Astrocyte of the spinal cord (primary cell): Measurements from ENCODE around the gene E2F1.

Source experiments
- DNase-seq: peaks from one replicate; pipeline ENCODE4 v3.0.0; 2011; ENCODE audit warnings: low read depth, low spot score
- H3K4me3 ChIP-seq: 2 replicates; pipeline ENCODE4 v1.5.1; 2011; ENCODE audit warnings: low read depth, mild to moderate bottlenecking, low read length, moderate library complexity
- in situ Hi-C: cut with HindIII; loops from 2 replicates; pipeline ENCODE4 v1.10.0; 2017; ENCODE audit warnings: low sequenced_read_pairs
- TF ChIP-seq, protein P1 (sequence below): IDR thresholded peaks from 2 replicates; pipeline ENCODE4 v1.5.1; 2012; ENCODE audit warnings: low read depth, mild to moderate bottlenecking, low read length, inconsistent platforms

The E2F1 gene

GRCh38 chr20:33710681-33711445, 24.7 kb upstream of the E2F1 start:
- no peak for DNase-seq
- in situ Hi-C loops = no loop called here
- H3K4me3 ChIP-seq = no peak overlapping the region
- TF ChIP-seq, protein P1, sequence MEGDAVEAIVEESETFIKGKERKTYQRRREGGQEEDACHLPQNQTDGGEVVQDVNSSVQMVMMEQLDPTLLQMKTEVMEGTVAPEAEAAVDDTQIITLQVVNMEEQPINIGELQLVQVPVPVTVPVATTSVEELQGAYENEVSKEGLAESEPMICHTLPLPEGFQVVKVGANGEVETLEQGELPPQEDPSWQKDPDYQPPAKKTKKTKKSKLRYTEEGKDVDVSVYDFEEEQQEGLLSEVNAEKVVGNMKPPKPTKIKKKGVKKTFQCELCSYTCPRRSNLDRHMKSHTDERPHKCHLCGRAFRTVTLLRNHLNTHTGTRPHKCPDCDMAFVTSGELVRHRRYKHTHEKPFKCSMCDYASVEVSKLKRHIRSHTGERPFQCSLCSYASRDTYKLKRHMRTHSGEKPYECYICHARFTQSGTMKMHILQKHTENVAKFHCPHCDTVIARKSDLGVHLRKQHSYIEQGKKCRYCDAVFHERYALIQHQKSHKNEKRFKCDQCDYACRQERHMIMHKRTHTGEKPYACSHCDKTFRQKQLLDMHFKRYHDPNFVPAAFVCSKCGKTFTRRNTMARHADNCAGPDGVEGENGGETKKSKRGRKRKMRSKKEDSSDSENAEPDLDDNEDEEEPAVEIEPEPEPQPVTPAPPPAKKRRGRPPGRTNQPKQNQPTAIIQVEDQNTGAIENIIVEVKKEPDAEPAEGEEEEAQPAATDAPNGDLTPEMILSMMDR = no peak

- H3K4me3 ChIP-seq = no peak overlapping the region
- in situ Hi-C loops = no loop called here
- no peak for DNase-seq
- TF ChIP-seq, protein P1 = no peak
These were observed 23.8 kb upstream of the E2F1 start for GRCh38 chr20:33709905-33710541.

DNA sequence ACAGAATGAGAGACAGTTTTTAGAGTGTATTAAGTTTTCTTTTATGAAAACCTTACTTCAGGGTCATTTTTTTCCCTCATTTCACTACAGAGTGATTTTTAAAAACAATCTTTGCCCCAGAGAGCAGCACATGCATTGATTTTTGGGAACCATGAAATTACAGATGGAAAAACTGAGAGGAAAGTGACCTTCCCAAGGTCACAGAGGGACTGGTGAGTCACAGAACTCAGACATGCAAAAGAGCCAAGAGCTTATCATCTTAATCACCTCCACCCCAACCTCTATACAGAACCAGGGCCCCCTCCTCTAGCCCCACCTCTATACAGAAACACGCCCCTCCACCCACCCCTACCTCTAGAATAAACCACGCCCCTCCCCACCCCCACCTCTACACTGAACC, 23.2 kb upstream of the E2F1 start:
- no peak overlapping the region for H3K4me3 ChIP-seq
- TF ChIP-seq, protein P1 = no peak
- DNase-seq = no peak
- in situ Hi-C loops = no loop called here

DNA sequence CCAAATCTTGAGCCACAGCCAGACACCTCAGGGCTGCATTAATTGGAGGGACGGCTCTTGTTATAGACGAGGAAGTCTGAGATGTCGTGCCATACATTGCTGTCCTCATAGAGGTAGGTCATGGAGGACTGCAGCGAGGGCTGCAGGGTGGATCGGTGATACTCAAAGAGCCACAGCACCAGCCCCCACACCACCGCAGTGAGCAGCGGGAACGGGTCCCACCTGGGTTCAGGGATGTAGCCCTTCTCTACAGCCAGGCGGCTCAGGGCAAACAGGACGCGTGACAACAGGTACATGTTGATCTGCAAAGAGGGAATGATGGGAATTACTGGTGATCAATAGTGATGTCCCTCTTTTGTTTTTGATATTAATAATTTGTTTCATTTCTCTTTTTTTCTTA, 21.5 kb upstream of the E2F1 start:
- DNase-seq = no peak
- TF ChIP-seq, protein P1 = no peak
- in situ Hi-C loops = no loop called here
- H3K4me3 ChIP-seq = no peak overlapping the region

DNA sequence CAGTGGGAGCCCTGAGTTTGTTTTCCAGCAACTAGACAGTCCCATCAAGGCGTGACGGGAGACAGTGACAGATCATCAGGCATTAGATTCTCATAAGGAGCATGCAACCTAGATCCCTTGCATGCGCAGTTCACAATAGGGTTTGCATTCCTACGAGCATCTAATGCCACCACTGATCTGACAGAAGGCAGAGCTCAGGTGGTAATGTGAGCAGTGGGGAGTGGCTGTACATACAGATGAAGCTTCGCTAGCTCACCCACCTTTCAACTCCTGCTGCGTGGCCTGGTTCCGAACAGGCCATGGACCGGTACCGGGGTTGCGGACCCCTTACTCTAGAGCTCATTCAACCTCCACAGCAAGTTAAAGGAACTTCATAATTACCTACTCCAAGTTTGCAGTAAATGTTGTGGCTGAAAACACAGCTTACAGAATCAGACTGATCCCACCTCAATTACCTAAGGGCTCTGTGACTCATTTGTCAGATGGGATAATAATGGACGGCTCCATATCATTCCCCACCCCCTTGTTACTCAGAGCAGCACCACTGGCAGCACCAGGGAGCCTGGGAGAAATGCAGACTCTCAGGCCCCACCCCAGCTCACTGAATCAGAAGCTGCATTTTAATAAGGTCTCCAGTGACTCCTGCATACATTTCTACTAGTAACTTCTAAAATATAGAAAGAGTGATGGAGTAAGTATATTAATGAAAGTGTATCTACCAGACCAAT, 18.2 kb upstream of the E2F1 start:
- in situ Hi-C loops = no loop called here
- TF ChIP-seq, protein P1 = no peak
- no peak for DNase-seq
- H3K4me3 ChIP-seq = no peak overlapping the region

GRCh38 chr20:33703498-33704137, 17.4 kb upstream of the E2F1 start:
- in situ Hi-C loops = no loop called here
- TF ChIP-seq, protein P1 = no peak
- DNase-seq = no peak
- no peak overlapping the region for H3K4me3 ChIP-seq
